ENCODE data around the gene HOXB1. TPM values are rescaled to one million over a fixed set of nuclear protein-coding genes. Genes with fewer than 3 reads are reported as not detected.

The HOXB1 gene
- total and polyA plus RNA-seq, 8 donors: 0.28 TPM; not detected in 7

DNA sequence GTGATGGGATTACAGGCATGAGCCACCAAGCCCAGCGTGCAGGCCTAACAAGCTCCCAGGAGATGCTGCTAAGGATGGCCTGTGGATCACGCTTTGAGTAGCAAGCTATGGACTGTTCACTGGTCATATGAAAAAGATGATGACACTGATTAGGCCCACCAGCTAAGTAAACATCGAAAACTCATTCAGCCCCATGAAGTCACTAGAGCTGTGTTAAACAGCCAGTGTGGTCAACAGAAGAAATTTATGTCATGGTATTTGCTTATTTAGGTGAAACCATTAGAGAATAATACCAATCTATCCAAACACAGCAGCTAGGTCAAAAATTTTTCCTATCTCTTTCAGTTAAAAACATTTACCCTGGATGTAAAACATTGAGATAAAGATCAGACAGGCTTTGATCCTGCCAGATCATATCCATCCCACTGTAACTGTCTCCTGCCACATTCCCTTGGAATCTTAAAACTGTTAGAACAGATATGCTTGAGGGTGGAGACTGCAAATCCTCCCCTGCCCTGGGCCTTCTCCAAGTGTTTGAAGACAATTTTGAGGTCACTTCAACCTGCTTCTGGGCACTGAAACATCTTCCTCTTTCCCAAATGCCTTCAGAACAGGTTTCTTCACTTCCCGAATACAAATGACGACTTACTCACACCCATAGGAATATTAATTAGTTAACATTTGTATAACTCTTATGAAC, 30.9 kb downstream of the HOXB1 start:
- H3K27ac ChIP-seq: no peak overlapping the region
- peaks cover 0 to 23% (median 4%) of the 10 kb centered on the region in 4 donors for H3K4me1 ChIP-seq
- peaks cover 0 to 31% (median 0%) of the 10 kb centered on the region in 3 donors for H3K27me3 ChIP-seq

GRCh38 chr17:48499248-48499647, 31.6 kb downstream of the HOXB1 start:
- H3K4me3 ChIP-seq: no peak overlapping the region
- DNase-seq: no peak
- TF ChIP-seq EP300 (IDR thresholded peaks at IDR 0.05) (no peak), POLR2AphosphoS5 (IDR thresholded peaks at IDR 0.05) (no peak), POLR2A (IDR thresholded peaks at IDR 0.05) (no peak), CTCF (IDR thresholded peaks at IDR 0.05) (no peak)
- 85 to 98% (median 93%) methylated on average over 3 of the region's 3 CpGs for WGBS, 5 donors
- peaks cover 0 to 37% (median 0%) of the 10 kb centered on the region in 3 donors for H3K27me3 ChIP-seq
- intact Hi-C loops (cut with DNase I; ENCODE audit: low total_unique reads): no loop called here
- no peaks in the 10 kb centered on the region for H3K9me3 ChIP-seq
- H3K36me3 ChIP-seq: no peaks in the 10 kb centered on the region
- no peak overlapping the region for H3K27ac ChIP-seq
- H3K4me1 ChIP-seq: peaks cover 0 to 24% (median 7%) of the 10 kb centered on the region in 4 donors

More for the DNA sequence above, 30.9 kb downstream of the HOXB1 start:
- TF ChIP-seq POLR2A (IDR thresholded peaks at IDR 0.05): no peak
- TF ChIP-seq CTCF (IDR thresholded peaks at IDR 0.05): no peak
- no peak for TF ChIP-seq POLR2AphosphoS5 (IDR thresholded peaks at IDR 0.05)
- TF ChIP-seq EP300 (IDR thresholded peaks at IDR 0.05): no peak
- intact Hi-C loops (cut with DNase I; ENCODE audit: low total_unique reads): no loop called here
- no peak for DNase-seq
- no peaks in the 10 kb centered on the region for H3K9me3 ChIP-seq
- no peaks in the 10 kb centered on the region for H3K36me3 ChIP-seq
- H3K4me3 ChIP-seq: no peak overlapping the region
- 92 to 94% (median 93%) methylated on average over 5 of the region's 5 CpGs for WGBS, 5 donors

DNA sequence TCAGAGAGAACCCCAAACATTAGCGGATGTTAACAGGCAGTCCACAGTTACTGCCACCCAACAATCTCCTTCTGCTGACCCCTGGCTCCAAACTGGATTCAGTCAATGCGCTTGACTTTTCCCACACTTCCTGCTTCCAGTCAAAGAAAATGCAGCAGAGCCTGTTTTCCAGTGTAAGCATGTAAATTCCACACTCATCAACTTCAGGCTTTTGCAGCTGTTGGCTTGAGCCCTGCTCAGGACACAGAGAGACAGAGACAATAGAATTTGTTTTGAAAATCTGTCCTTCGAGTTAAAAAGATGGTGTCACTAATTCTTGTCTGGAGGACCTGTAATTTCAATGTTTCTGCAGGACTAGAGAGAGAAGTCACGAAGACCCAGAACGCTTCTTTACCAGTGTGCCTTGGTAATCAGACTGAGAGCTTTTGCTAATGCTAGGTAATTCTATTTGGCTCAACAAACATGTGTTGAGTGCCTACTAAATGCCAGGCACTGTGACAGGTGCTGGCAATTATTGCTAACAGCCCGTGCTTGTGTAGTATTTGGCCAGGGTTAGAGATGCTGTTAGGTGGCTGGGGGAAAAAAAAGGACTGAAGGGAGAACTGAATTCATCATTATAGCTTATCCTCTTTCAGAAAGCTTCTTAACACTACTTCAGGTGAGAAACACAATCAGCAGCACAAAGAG, 32.5 kb downstream of the HOXB1 start:
- H3K36me3 ChIP-seq: no peaks in the 10 kb centered on the region
- WGBS, 5 donors: 52 to 59% (median 57%) methylated on average over 6 of the region's 6 CpGs
- TF ChIP-seq CTCF (IDR thresholded peaks at IDR 0.05): no peak
- no peak for TF ChIP-seq POLR2AphosphoS5 (IDR thresholded peaks at IDR 0.05)
- no peak for TF ChIP-seq POLR2A (IDR thresholded peaks at IDR 0.05)
- no peak for TF ChIP-seq EP300 (IDR thresholded peaks at IDR 0.05)
- H3K27me3 ChIP-seq: peaks cover 0 to 42% (median 3%) of the 10 kb centered on the region in 3 donors
- DNase-seq: peak in 1 of 2 donors; percentile 80
- H3K9me3 ChIP-seq: no peaks in the 10 kb centered on the region
- no peak overlapping the region for H3K4me3 ChIP-seq
- H3K27ac ChIP-seq: no peak overlapping the region
- H3K4me1 ChIP-seq: peaks cover 0 to 25% (median 9%) of the 10 kb centered on the region in 4 donors
- intact Hi-C loops (cut with DNase I; ENCODE audit: low total_unique reads): no loop called here

GRCh38 chr17:48497103-48497502, 33.7 kb downstream of the HOXB1 start:
- Histone ChIP-seq H3K36me3 (no peaks in the 10 kb centered on the region), H3K27me3 (peaks cover 0 to 44% (median 13%) of the 10 kb centered on the region in 3 donors), H3K4me3 (no peak overlapping the region), H3K27ac (no peak overlapping the region), H3K4me1 (peaks cover 5 to 35% (median 21%) of the 10 kb centered on the region in 4 donors), H3K9me3 (no peaks in the 10 kb centered on the region)
- intact Hi-C loops (cut with DNase I; ENCODE audit: low total_unique reads): no loop called here
- no peak for TF ChIP-seq EP300 (IDR thresholded peaks at IDR 0.05)
- no peak for TF ChIP-seq POLR2A (IDR thresholded peaks at IDR 0.05)
- TF ChIP-seq POLR2AphosphoS5 (IDR thresholded peaks at IDR 0.05): no peak
- no peak for TF ChIP-seq CTCF (IDR thresholded peaks at IDR 0.05)
- WGBS, 5 donors: 44 to 65% (median 59%) methylated on average over 2 of the region's 2 CpGs
- peak in 1 of 2 donors; percentile 58 for DNase-seq
